Naive B cell (primary cell): Measurements from ENCODE around the gene ELK4. TPM values are rescaled to one million over a fixed set of nuclear protein-coding genes. Genes with fewer than 3 reads are reported as not detected.

Experiments
- ATAC-seq, 2 donors: fragments of 150-1000 bp; cut with Tn5 transposase; 2 replicates each; pipeline ENCODE4 v1.10.0; 2021; ENCODE audit warnings: low read depth in 2 of 2, mild to moderate bottlenecking in 2 of 2, moderate library complexity in 2 of 2
- DNase-seq: peaks from one replicate; pipeline ENCODE4 v3.0.0; 2022
- H3K27ac Mint-ChIP-seq, 6 donors: one replicate each; pipeline ENCODE4 v1.8.0; 2020 to 2022; ENCODE audit warnings: mild to moderate bottlenecking in 6 of 6, mixed read lengths in 6 of 6, moderate library complexity in 5 of 6, inconsistent platforms in 2 of 6
- H3K27me3 Mint-ChIP-seq, 3 donors: one replicate each; pipeline ENCODE4 v1.8.0; 2021 to 2022; ENCODE audit warnings: mixed read lengths in 3 of 3, mild to moderate bottlenecking in 1 of 3
- H3K36me3 Mint-ChIP-seq, 2 donors: one replicate each; pipeline ENCODE4 v1.8.0; 2020 to 2022; ENCODE audit warnings: mixed read lengths in 2 of 2, inconsistent platforms in 1 of 2, mild to moderate bottlenecking in 1 of 2
- H3K4me1 Mint-ChIP-seq, 3 donors: one replicate each; pipeline ENCODE4 v1.8.0; 2020 to 2022; ENCODE audit warnings: mixed read lengths in 3 of 3, inconsistent platforms in 1 of 3, mild to moderate bottlenecking in 1 of 3, moderate library complexity in 1 of 3
- H3K4me3 Mint-ChIP-seq, 8 donors: one replicate each; pipeline ENCODE4 v1.8.0; 2020 to 2022; ENCODE audit warnings: mild to moderate bottlenecking in 8 of 8, mixed read lengths in 8 of 8, moderate library complexity in 8 of 8, inconsistent platforms in 2 of 8
- H3K9me3 Mint-ChIP-seq, 7 donors: one replicate each; pipeline ENCODE4 v1.8.0; 2020 to 2022; ENCODE audit warnings: mixed read lengths in 7 of 7, mild to moderate bottlenecking in 5 of 7, inconsistent platforms in 2 of 7, moderate library complexity in 1 of 7
- polyA plus RNA-seq, 6 donors: library from polyadenylated mRNA; unstranded; fragments of 300-500 nt; fragmentation: Illumina TruSeq; gene quantifications; one replicate each; pipeline ENCODE4 v1.2.3, GENCODE V29; 2021; ENCODE audit warnings: low read depth in 6 of 6

Gene ELK4
- polyA plus RNA-seq, 6 donors from 2014 or later = 4.8 to 10.2 (median 6.0) TPM

- no peak for DNase-seq
Observed at GRCh38 chr1:205594846-205595245, 37.0 kb downstream of the ELK4 start.

GRCh38 chr1:205593967-205594366 is 37.8 kb downstream of the ELK4 start:
- Mint-ChIP-seq H3K27ac (peak overlapping the region; percentile 62 to 95 (median 89)), H3K36me3 (peaks cover 2 to 8% of the 10 kb centered on the region in 2 donors), H3K4me3 (peak overlapping the region; percentile 54 to 92 (median 84)), H3K27me3 (no peaks in the 10 kb centered on the region), H3K4me1 (peaks cover 33 to 55% (median 36%) of the 10 kb centered on the region in 3 donors), H3K9me3 (no peaks in the 10 kb centered on the region)
- ATAC-seq = no peak
- no peak for DNase-seq

More at GRCh38 chr1:205594846-205595245, 37.0 kb downstream of the ELK4 start:
- H3K4me1 Mint-ChIP-seq = peaks cover 33 to 55% (median 36%) of the 10 kb centered on the region in 3 donors
- peak overlapping the region in 6 of 8 donors; percentile 23 to 91 (median 79) for H3K4me3 Mint-ChIP-seq
- H3K27ac Mint-ChIP-seq = peak overlapping the region in 5 of 6 donors; percentile 57 to 92 (median 72)
- ATAC-seq = peak in 1 of 2 donors; percentile 13
- H3K36me3 Mint-ChIP-seq = peaks cover 5 to 8% of the 10 kb centered on the region in 2 donors
- H3K9me3 Mint-ChIP-seq = no peaks in the 10 kb centered on the region
- no peaks in the 10 kb centered on the region for H3K27me3 Mint-ChIP-seq

GRCh38 chr1:205593532-205593931 is 38.3 kb downstream of the ELK4 start:
- no peaks in the 10 kb centered on the region for H3K27me3 Mint-ChIP-seq
- peaks cover 35 to 58% (median 40%) of the 10 kb centered on the region in 3 donors for H3K4me1 Mint-ChIP-seq
- DNase-seq = no peak
- H3K4me3 Mint-ChIP-seq = peak overlapping the region; percentile 54 to 92 (median 84)
- no peaks in the 10 kb centered on the region for H3K9me3 Mint-ChIP-seq
- ATAC-seq = peak; percentile 51 to 54
- H3K27ac Mint-ChIP-seq = peak overlapping the region; percentile 62 to 94 (median 84)
- H3K36me3 Mint-ChIP-seq = peaks cover 0 to 6% of the 10 kb centered on the region in 2 donors

GRCh38 chr1:205592443-205593003 is 39.3 kb downstream of the ELK4 start:
- Mint-ChIP-seq H3K36me3 (no peaks in the 10 kb centered on the region), H3K4me3 (peak overlapping the region; percentile 74 to 98 (median 87)), H3K4me1 (peaks cover 36 to 58% (median 41%) of the 10 kb centered on the region in 3 donors), H3K27ac (peak overlapping the region in 3 of 6 donors; percentile 56 to 87 (median 62)), H3K9me3 (no peaks in the 10 kb centered on the region), H3K27me3 (no peaks in the 10 kb centered on the region)
- DNase-seq (no peak), ATAC-seq (no peak)

GRCh38 chr1:205591522-205592351 is 40.1 kb downstream of the ELK4 start:
- peak; percentile 84 for DNase-seq
- Mint-ChIP-seq H3K4me3 (peak overlapping the region; percentile 78 to 98 (median 93)), H3K36me3 (no peaks in the 10 kb centered on the region), H3K27me3 (no peaks in the 10 kb centered on the region), H3K4me1 (peaks cover 36 to 55% (median 41%) of the 10 kb centered on the region in 3 donors), H3K27ac (peak overlapping the region; percentile 62 to 95 (median 80)), H3K9me3 (no peaks in the 10 kb centered on the region)
- ATAC-seq = peak; percentile 75 to 82

- Mint-ChIP-seq H3K9me3 (no peaks in the 10 kb centered on the region), H3K27ac (peak overlapping the region in 2 of 6 donors; percentile 72 to 88), H3K4me3 (peak overlapping the region in 7 of 8 donors; percentile 24 to 94 (median 83)), H3K27me3 (no peaks in the 10 kb centered on the region), H3K36me3 (no peaks in the 10 kb centered on the region), H3K4me1 (peaks cover 32 to 49% (median 38%) of the 10 kb centered on the region in 3 donors)
- no peak for DNase-seq
- no peak for ATAC-seq
Observed at GRCh38 chr1:205590777-205591513, 40.9 kb downstream of the ELK4 start.

- H3K27ac Mint-ChIP-seq = peak overlapping the region in 2 of 6 donors; percentile 42 to 88
- H3K4me3 Mint-ChIP-seq = peak overlapping the region in 3 of 8 donors; percentile 6 to 71 (median 63)
- H3K4me1 Mint-ChIP-seq = peaks cover 27 to 49% (median 35%) of the 10 kb centered on the region in 3 donors
- H3K36me3 Mint-ChIP-seq = no peaks in the 10 kb centered on the region
- H3K27me3 Mint-ChIP-seq = no peaks in the 10 kb centered on the region
- ATAC-seq (no peak), DNase-seq (no peak)
- H3K9me3 Mint-ChIP-seq = no peaks in the 10 kb centered on the region
Observed at GRCh38 chr1:205590457-205590768, 41.4 kb downstream of the ELK4 start.

GRCh38 chr1:205589618-205590456 is 42.0 kb downstream of the ELK4 start:
- Mint-ChIP-seq H3K9me3 (no peaks in the 10 kb centered on the region), H3K36me3 (no peaks in the 10 kb centered on the region), H3K4me3 (peak overlapping the region in 3 of 8 donors; percentile 43 to 71 (median 58)), H3K27ac (peak overlapping the region in 2 of 6 donors; percentile 42 to 69), H3K4me1 (peaks cover 22 to 49% (median 35%) of the 10 kb centered on the region in 3 donors), H3K27me3 (no peaks in the 10 kb centered on the region)
- ATAC-seq (no peak), DNase-seq (no peak)

GRCh38 chr1:205589046-205589445 is 42.8 kb downstream of the ELK4 start:
- ATAC-seq = no peak
- no peaks in the 10 kb centered on the region for H3K9me3 Mint-ChIP-seq
- H3K4me1 Mint-ChIP-seq = peaks cover 14 to 44% (median 28%) of the 10 kb centered on the region in 3 donors
- no peaks in the 10 kb centered on the region for H3K27me3 Mint-ChIP-seq
- peak overlapping the region in 2 of 6 donors; percentile 27 to 87 for H3K27ac Mint-ChIP-seq
- DNase-seq = no peak
- H3K4me3 Mint-ChIP-seq = no peak overlapping the region
- no peaks in the 10 kb centered on the region for H3K36me3 Mint-ChIP-seq

- no peak for ATAC-seq
- Mint-ChIP-seq H3K4me3 (no peak overlapping the region), H3K27me3 (no peaks in the 10 kb centered on the region), H3K36me3 (no peaks in the 10 kb centered on the region), H3K4me1 (peaks cover 10 to 43% (median 24%) of the 10 kb centered on the region in 3 donors), H3K9me3 (no peaks in the 10 kb centered on the region), H3K27ac (peak overlapping the region in 3 of 6 donors; percentile 27 to 87 (median 71))
- DNase-seq = no peak
Observed at GRCh38 chr1:205588636-205589035, 43.2 kb downstream of the ELK4 start.

GRCh38 chr1:205587581-205587980 is 44.2 kb downstream of the ELK4 start:
- H3K27ac Mint-ChIP-seq = peak overlapping the region in 3 of 6 donors; percentile 42 to 93 (median 65)
- H3K4me1 Mint-ChIP-seq = peaks cover 14 to 41% (median 22%) of the 10 kb centered on the region in 3 donors
- ATAC-seq = no peak
- no peak for DNase-seq
- H3K27me3 Mint-ChIP-seq = no peaks in the 10 kb centered on the region
- H3K9me3 Mint-ChIP-seq = no peaks in the 10 kb centered on the region
- no peaks in the 10 kb centered on the region for H3K36me3 Mint-ChIP-seq
- no peak overlapping the region for H3K4me3 Mint-ChIP-seq
